HCT116 (cell line): ENCODE results near the gene NHSL2. TPM values are rescaled to one million over a fixed set of nuclear protein-coding genes. Genes with fewer than 3 reads are reported as not detected.

ENCODE experiments used
- ATAC-seq: fragments of 200-7000 bp; cut with Tn5 transposase; 2 replicates; pipeline ENCODE4 v1.9.1; 2020; ENCODE audit warnings: mild to moderate bottlenecking, moderate library complexity
- BruUV-seq: library from RNA; stranded (reverse); fragments of 400-500 nt; replicated peaks from 2 replicates; lab custom pipeline; 2021; lab: Mats Ljungman, UMichigan
- CTCF ChIA-PET: fragments of 300-600 bp; sonication (Branson Sonifier 250); formaldehyde crosslinking; loops from one replicate; lab custom pipeline; 2021; ENCODE audit warnings: antibody characterized with exemption; lab: Charles Lee
- POLR2A ChIA-PET: fragments of 300-600, 350-600 bp; sonication (Branson Sonifier 250); formaldehyde crosslinking; loops from one replicate; lab custom pipeline; 2021; ENCODE audit warnings: antibody characterized with exemption; lab: Charles Lee
- RAD21 ChIA-PET, 2 experiments: fragments of 300-600 bp; sonication (Branson Sonifier 250); formaldehyde crosslinking; loops; one replicate each; lab custom pipeline; 2023; ENCODE audit warnings: low total read pairs in 2 of 2; ENCODE audit not compliant: uncharacterized antibody in 2 of 2, unreplicated experiment in 2 of 2, low non-redundant PET in 1 of 2; lab: Charles Lee
- DNase-seq: peaks from one replicate; pipeline ENCODE4 v3.0.0-alpha.2; 2010; ENCODE audit warnings: low read depth, low spot score
- H2AFZ ChIP-seq: fragments of 200-600 bp; shearing (Covaris generic), sonication (generic); 2 replicates; pipeline ENCODE4 v1.6.1; 2017; ENCODE audit warnings: low read depth, mixed run types, mixed read lengths, antibody characterized with exemption, low read length; ENCODE audit not compliant: poor library complexity, severe bottlenecking
- H3K27ac ChIP-seq: 2 replicates; pipeline ENCODE4 v1.5.1; 2012; ENCODE audit warnings: low read depth, low read length
- H3K27me3 ChIP-seq: fragments of 200-600 bp; sonication (generic); 2 replicates; pipeline ENCODE4 v1.6.1; 2016; ENCODE audit warnings: mixed run types, low read length, mixed read lengths; ENCODE audit not compliant: insufficient read depth
- H3K36me3 ChIP-seq, 2 experiments: fragments of 200-500 bp in 1 of 2; fragments of 200-600 bp in 1 of 2; sonication (Bioruptor generic) in 1 of 2; sonication (generic) in 1 of 2; 2 replicates each; pipeline versions ENCODE4 v1.5.1 to v1.6.1; 2014 to 2016; ENCODE audit warnings: low read length in 2 of 2, inconsistent platforms in 1 of 2, mixed read lengths in 1 of 2, mixed run types in 1 of 2; ENCODE audit not compliant: insufficient read depth in 2 of 2, control insufficient read depth in 1 of 2
- H3K4me1 ChIP-seq, 2 experiments: fragments of 200-600 bp in 1 of 2; sonication (generic) in 1 of 2; 2 replicates each; pipeline versions ENCODE4 v1.5.1 to v1.6.1; 2012 to 2017; ENCODE audit warnings: low read length in 2 of 2, inconsistent platforms in 1 of 2, mild to moderate bottlenecking in 1 of 2, mixed read lengths in 1 of 2, mixed run types in 1 of 2, moderate library complexity in 1 of 2; ENCODE audit not compliant: insufficient read depth in 2 of 2, control insufficient read depth in 1 of 2
- H3K4me2 ChIP-seq: fragments of 200-600 bp; sonication (generic); 2 replicates; pipeline ENCODE4 v1.6.1; 2017; ENCODE audit warnings: mixed run types, low read length, mixed read lengths
- H3K4me3 ChIP-seq, 2 experiments: fragments of 200-600 bp in 1 of 2; sonication (generic) in 1 of 2; replicated peaks in 1 of 2; 2 replicates each; pipeline ENCODE4 v1.5.1; 2011 to 2016; ENCODE audit warnings: low read length in 2 of 2, control low read depth in 1 of 2, low read depth in 1 of 2, mild to moderate bottlenecking in 1 of 2, mixed read lengths in 1 of 2, mixed run types in 1 of 2
- H3K79me2 ChIP-seq: fragments of 200-600 bp; sonication (generic); 2 replicates; pipeline ENCODE4 v1.6.1; 2017; ENCODE audit warnings: mild to moderate bottlenecking, mixed run types, low read length, moderate library complexity, mixed read lengths; ENCODE audit not compliant: insufficient read depth
- H3K9ac ChIP-seq: fragments of 200-600 bp; sonication (generic); 2 replicates; pipeline ENCODE4 v1.6.1; 2016; ENCODE audit warnings: low read length, mixed read lengths
- H3K9me2 ChIP-seq: fragments of 200-600 bp; sonication (generic), shearing (Covaris generic); 2 replicates; pipeline ENCODE4 v1.6.1; 2017; ENCODE audit warnings: mixed run types, mild to moderate bottlenecking, moderate library complexity; ENCODE audit not compliant: insufficient read depth
- H3K9me3 ChIP-seq, 2 experiments: fragments of 200-500 bp in 1 of 2; fragments of 200-600 bp in 1 of 2; sonication (Bioruptor generic) in 1 of 2; sonication (generic) in 1 of 2; 2 replicates each; pipeline ENCODE4 v1.6.1; 2014 to 2017; ENCODE audit warnings: low read length in 2 of 2, mixed read lengths in 2 of 2, inconsistent platforms in 1 of 2, low read depth in 1 of 2, mild to moderate bottlenecking in 1 of 2, mixed run types in 1 of 2, moderate library complexity in 1 of 2; ENCODE audit not compliant: control insufficient read depth in 1 of 2, insufficient read depth in 1 of 2
- H4K20me1 ChIP-seq: fragments of 200-600 bp; sonication (generic), shearing (Covaris generic); 2 replicates; pipeline ENCODE4 v1.6.1; 2017; ENCODE audit warnings: mixed run types, mild to moderate bottlenecking, moderate library complexity; ENCODE audit not compliant: insufficient read depth
- CEBPB ChIP-seq: IDR thresholded peaks from 2 replicates; pipeline ENCODE4 v1.6.1; 2012; ENCODE audit warnings: low read depth
- CTCF ChIP-seq, 3 experiments: fragments of 200-600 bp in 1 of 3; sonication (generic) in 1 of 3; IDR thresholded peaks in 2 of 3; conservative IDR thresholded peaks in 1 of 3; 2 replicates each; pipeline ENCODE4 v1.5.1; 2012 to 2017; ENCODE audit warnings: low read depth in 2 of 3, low read length in 2 of 3, antibody characterized with exemption in 1 of 3, borderline replicate concordance in 1 of 3, control low read depth in 1 of 3, mild to moderate bottlenecking in 1 of 3, mixed read lengths in 1 of 3, mixed run types in 1 of 3, moderate library complexity in 1 of 3; ENCODE audit not compliant: insufficient read depth in 1 of 3
- EZH2 ChIP-seq: fragments of 200-600 bp; sonication (generic); IDR thresholded peaks from 2 replicates; pipeline ENCODE4 v1.6.1; 2017; ENCODE audit warnings: antibody characterized with exemption, mixed run types
- JUND ChIP-seq: IDR thresholded peaks from 2 replicates; pipeline ENCODE4 v1.6.1; 2012
- REST ChIP-seq: IDR thresholded peaks from 2 replicates; pipeline ENCODE4 v1.6.1; 2012; ENCODE audit warnings: low read depth
- TCF7L2 ChIP-seq: IDR thresholded peaks from 2 replicates; pipeline ENCODE4 v1.7.0; 2011; ENCODE audit warnings: borderline replicate concordance, inconsistent platforms; ENCODE audit not compliant: insufficient read depth, insufficient read length; ENCODE audit errors: extremely low read depth
- ZFX ChIP-seq: fragments of 450-650 bp; IDR thresholded peaks from 2 replicates; pipeline ENCODE4 v1.6.1; 2017
- intact Hi-C: fragments of 100-400 bp; cut with micrococcal nuclease; formaldehyde crosslinking; loops from 2 replicates; pipeline ENCODE4 v1.10.0; 2022
- total RNA-seq: library from RNA; stranded (reverse); gene quantifications from one replicate; pipeline ENCODE4 v1.2.1, GENCODE V29; 2021; ENCODE audit not compliant: unreplicated experiment

Gene NHSL2
- total RNA-seq, 1 experiment from 2014 or later = 0.22 TPM

- TF ChIP-seq ZFX (no peak), REST (no peak), TCF7L2 (no peak)
These were observed 99.1 kb downstream of the NHSL2 start (continued) for GRCh38 chrX:72009731-72010130.

GRCh38 chrX:72011734-72012133 lies 101.1 kb downstream of the NHSL2 start:
- no TSS peak for BruUV-seq
- Histone ChIP-seq H3K4me3 (no peak overlapping the region), H3K9ac (no peak overlapping the region), H3K4me2 (no peak overlapping the region), H2AFZ (no peak overlapping the region), H3K79me2 (no peaks in the 10 kb centered on the region), H3K9me3 (no peaks in the 10 kb centered on the region), H4K20me1 (no peaks in the 10 kb centered on the region), H3K27ac (no peak overlapping the region), H3K27me3 (no peaks in the 10 kb centered on the region), H3K36me3 (no peaks in the 10 kb centered on the region), H3K9me2 (no peaks in the 10 kb centered on the region), H3K4me1 (no peaks in the 10 kb centered on the region)
- ATAC-seq (no peak), DNase-seq (no peak)
- intact Hi-C loops = no loop called here
- POLR2A ChIA-PET = no interaction called here
- CTCF ChIA-PET = interaction anchor here (1.1 kb wide), 1 partner anchor 10 kb away, joined by 3 read pairs; no protein-coding TSS in a partner anchor
- no peak for TF ChIP-seq REST
- no peak for TF ChIP-seq CEBPB
- no peak for TF ChIP-seq CTCF (IDR thresholded peaks at IDR 0.05 in 2 of 3, conservative IDR thresholded peaks at IDR 0.05 in 1 of 3; ENCODE audit: borderline replicate concordance in 1 of 3, insufficient read depth in 1 of 3, low read depth in 2 of 3, low read length in 2 of 3)
- TF ChIP-seq JUND = no peak
- no peak for TF ChIP-seq EZH2
- RAD21 ChIA-PET = no interaction called here
